HepG2 (cell line): Measurements from ENCODE around the gene NUP62. TPM values are rescaled to one million over a fixed set of nuclear protein-coding genes. Genes with fewer than 3 reads are reported as not detected.

Experiments
- ATAC-seq: fragments of 200-7000 bp; cut with Tn5 transposase; 3 replicates; pipeline ENCODE4 v1.9.1; 2020; ENCODE audit warnings: mild to moderate bottlenecking, moderate library complexity
- BruUV-seq: library from RNA; stranded (reverse); fragments of 400-500 nt; replicated peaks from 2 replicates; lab custom pipeline; 2021; lab: Mats Ljungman, UMichigan
- CTCF ChIA-PET: fragments of 300-600 bp; formaldehyde crosslinking; extraction: SDS; loops from one replicate; lab custom pipeline; 2021; ENCODE audit warnings: low total read pairs, inconsistent platforms, low intra/inter-chr PET ratio; lab: Yijun Ruan, JAX
- POLR2A ChIA-PET: fragments of 350-600 bp; sonication (Branson Sonifier 250); formaldehyde crosslinking; loops from one replicate; lab custom pipeline; 2020; ENCODE audit warnings: antibody characterized with exemption, inconsistent platforms; lab: Yijun Ruan, JAX
- DNase-seq: peaks from one replicate; pipeline ENCODE4 v3.0.0-alpha.2; 2015; ENCODE audit warnings: low spot score
- FAIRE-seq: peaks from 3 replicates; lab custom pipeline; 2011; peaks lifted over from hg19 to GRCh38; lab: Jason Lieb, UNC
- H2AFZ ChIP-seq: one replicate; pipeline ENCODE4 v1.6.1; 2011; ENCODE audit warnings: low read length, inconsistent platforms
- H3K27ac ChIP-seq: fragments of 300-600 bp; 3 replicates; pipeline ENCODE4 v1.8.0; 2011; ENCODE audit warnings: mixed run types, mild to moderate bottlenecking, mixed read lengths, low read length, inconsistent platforms; ENCODE audit not compliant: insufficient read depth; ENCODE audit errors: extremely low read length
- H3K27me3 ChIP-seq, 2 experiments: fragments of 200-600 bp in 1 of 2; 2 replicates in 1 of 2; 3 replicates in 1 of 2; pipeline versions ENCODE4 v1.6.0 to v1.8.0; 2011; ENCODE audit warnings: low read length in 2 of 2, mild to moderate bottlenecking in 2 of 2, moderate library complexity in 2 of 2, inconsistent platforms in 1 of 2; ENCODE audit not compliant: insufficient read depth in 2 of 2, control insufficient read depth in 1 of 2
- H3K36me3 ChIP-seq, 2 experiments: fragments of 200-600 bp in 1 of 2; replicated peaks in 1 of 2; 2 replicates in 1 of 2; 3 replicates in 1 of 2; pipeline versions ENCODE4 v1.5.1 to v1.8.0; 2011; ENCODE audit warnings: low read length in 2 of 2, inconsistent platforms in 1 of 2; ENCODE audit not compliant: insufficient read depth in 2 of 2, control insufficient read depth in 1 of 2
- H3K4me1 ChIP-seq: 2 replicates; pipeline ENCODE4 v1.5.1; 2012; ENCODE audit warnings: low read length, inconsistent platforms; ENCODE audit not compliant: insufficient read depth
- H3K4me2 ChIP-seq: 2 replicates; pipeline ENCODE4 v1.6.0; 2011; ENCODE audit warnings: low read depth, low read length, inconsistent platforms
- H3K4me3 ChIP-seq, 3 experiments: fragments of 200-600 bp in 1 of 3; sonication (generic), shearing (Covaris generic) in 1 of 3; replicated peaks in 1 of 3; 2 replicates each; pipeline ENCODE4 v1.5.1; 2011 to 2016; ENCODE audit warnings: low read length in 3 of 3, inconsistent platforms in 2 of 3, low read depth in 2 of 3, mild to moderate bottlenecking in 2 of 3, control low read depth in 1 of 3, mixed read lengths in 1 of 3; ENCODE audit not compliant: insufficient read depth in 1 of 3
- H3K79me2 ChIP-seq: one replicate; pipeline ENCODE4 v1.6.1; 2011; ENCODE audit warnings: low read length, inconsistent platforms; ENCODE audit not compliant: insufficient read depth
- H3K9ac ChIP-seq: 2 replicates; pipeline ENCODE4 v1.6.0; 2011; ENCODE audit warnings: mild to moderate bottlenecking, low read depth, low read length, inconsistent platforms; ENCODE audit not compliant: insufficient read depth
- H3K9me3 ChIP-seq: 2 replicates; pipeline ENCODE4 v1.5.1; 2012; ENCODE audit warnings: mild to moderate bottlenecking, low read length
- H4K20me1 ChIP-seq: 2 replicates; pipeline ENCODE4 v1.6.0; 2011; ENCODE audit warnings: inconsistent platforms, mild to moderate bottlenecking, low read length, moderate library complexity; ENCODE audit not compliant: insufficient read depth
- AGO2 ChIP-seq: fragments of 200-400 bp; formaldehyde crosslinking; optimal IDR thresholded peaks from 2 replicates; pipeline ENCODE3; 2017; ENCODE audit warnings: mild to moderate bottlenecking, low read depth, low read length, moderate library complexity
- HIVEP1 ChIP-seq: sonication (generic); formaldehyde crosslinking; IDR thresholded peaks from 2 replicates; pipeline ENCODE4 v1.4.0; 2020; ENCODE audit warnings: mild to moderate bottlenecking, missing genetic modification reagents
- PTBP1 ChIP-seq: fragments of 200-400 bp; formaldehyde crosslinking; IDR thresholded peaks from 2 replicates; pipeline ENCODE4 v1.6.1; 2018; ENCODE audit warnings: low read length, low read depth; ENCODE audit not compliant: poor library complexity, severe bottlenecking
- TGIF2 ChIP-seq: IDR thresholded peaks from 2 replicates; pipeline ENCODE4 v1.6.1; 2016; ENCODE audit warnings: control low read depth, missing compliant biosample characterization
- ZFP37 ChIP-seq: sonication (generic); formaldehyde crosslinking; IDR thresholded peaks from 2 replicates; pipeline ENCODE4 v1.4.0; 2020; ENCODE audit warnings: missing genetic modification reagents, borderline replicate concordance
- ZNF512B ChIP-seq: sonication (generic); formaldehyde crosslinking; IDR thresholded peaks from 2 replicates; pipeline ENCODE4 v1.5.1; 2020; ENCODE audit warnings: missing genetic modification reagents, mild to moderate bottlenecking, borderline replicate concordance
- WGBS: methylation state at CpG from one replicate; pipeline ENCODE4 v1.1.6; 2017; ENCODE audit warnings: low lambda C conversion rate; 5-methylcytosine and 5-hydroxymethylcytosine counted together
- in situ Hi-C: cut with HindIII; loops from 2 replicates; pipeline ENCODE4 v1.10.0; 2017; ENCODE audit warnings: low pct_unique_long_range_greater_than_20kb; ENCODE audit not compliant: extremely low pct_ligation_motif_present
- intact Hi-C: fragments of 100-400 bp; cut with micrococcal nuclease; formaldehyde crosslinking; loops from one replicate; pipeline ENCODE4 v1.10.0; 2022; ENCODE audit not compliant: unreplicated experiment
- polyA plus RNA-seq, 8 experiments: library from polyadenylated mRNA; depleted of rRNA in 3 of 8; stranded (reverse) in 7 of 8; unstranded in 1 of 8; fragments of >200 nt; fragmentation: Illumina TruSeq in 4 of 8; extraction: Trizol in 4 of 8; gene quantifications; 2 replicates each; pipeline versions ENCODE4 v1.2.1 to v1.2.3, GENCODE V29; 2011 to 2016; ENCODE audit warnings: low read depth in 4 of 8, missing spikeins in 1 of 8, mixed read lengths in 1 of 8; ENCODE audit not compliant: insufficient read depth in 1 of 8
- total RNA-seq, 5 experiments: library from RNA; depleted of rRNA; stranded (reverse); fragments of >200 nt; fragmentation: Illumina TruSeq; extraction: Trizol; gene quantifications; 2 replicates each; pipeline ENCODE4 v1.2.3, GENCODE V29; 2016; ENCODE audit warnings: low read depth in 1 of 5

Gene NUP62
- total and polyA plus RNA-seq, 2 of the 13 experiments (the other 11 are each of a cell fraction or from before 2014, with no cell fraction given), result 16.5 to 41.5 TPM

GRCh38 chr19:49888510-49888824 is 40.8 kb downstream of the NUP62 start:
- no TSS peak for BruUV-seq
- H2AFZ ChIP-seq, result no peak overlapping the region
- no peak for ATAC-seq
- FAIRE-seq, result no peak
- H3K9ac ChIP-seq, result no peak overlapping the region
- no peaks in the 10 kb centered on the region; a peak in 1 of 5 replicates for H3K27me3 ChIP-seq
- no peak for TF ChIP-seq PTBP1
- no peak for TF ChIP-seq TGIF2 (CRISPR knock-in tag)
- no peak for TF ChIP-seq ZFP37
- TF ChIP-seq, all 625 proteins: peak for 0
- intact Hi-C loops (no loop called here), in situ Hi-C loops (no loop called here)
- H4K20me1 ChIP-seq, result no peaks in the 10 kb centered on the region
- H3K4me1 ChIP-seq, result no peaks in the 10 kb centered on the region
- H3K79me2 ChIP-seq, result no peaks in the 10 kb centered on the region
- CTCF ChIA-PET, result no interaction called here
- DNase-seq, result no peak
- POLR2A ChIA-PET, result no interaction called here
- H3K4me2 ChIP-seq, result no peak overlapping the region
- 93% methylated on average over 9 of the region's 18 CpGs for WGBS
- H3K36me3 ChIP-seq, result peaks cover 3 to 15% of the 10 kb centered on the region in 2 experiments; a peak in 4 of 5 replicates
- no peak overlapping the region for H3K4me3 ChIP-seq
- no peaks in the 10 kb centered on the region for H3K9me3 ChIP-seq
- H3K27ac ChIP-seq, result no peak overlapping the region

GRCh38 chr19:49887665-49888509 is 41.4 kb downstream of the NUP62 start:
- no peak overlapping the region for H3K27ac ChIP-seq
- H3K9me3 ChIP-seq, result no peaks in the 10 kb centered on the region
- intact Hi-C loops (no loop called here), in situ Hi-C loops (no loop called here)
- no TSS peak for BruUV-seq
- DNase-seq, result no peak
- H3K79me2 ChIP-seq, result no peaks in the 10 kb centered on the region
- H3K36me3 ChIP-seq, result peaks cover 7 to 21% of the 10 kb centered on the region in 2 experiments; a peak in 4 of 5 replicates
- ChIA-PET CTCF (no interaction called here), POLR2A (no interaction called here)
- H3K4me1 ChIP-seq, result no peaks in the 10 kb centered on the region
- no peak overlapping the region for H3K4me2 ChIP-seq
- 97% methylated on average over 38 of the region's 54 CpGs for WGBS
- H3K4me3 ChIP-seq, result no peak overlapping the region
- no peak for ATAC-seq
- H4K20me1 ChIP-seq, result no peaks in the 10 kb centered on the region; the same call in 1 of the 2 replicates
- H3K9ac ChIP-seq, result no peak overlapping the region
- TF ChIP-seq AGO2 (peak; percentile 69), ZNF512B (no peak), HIVEP1 (CRISPR knock-in tag) (no peak)
- H2AFZ ChIP-seq, result no peak overlapping the region
- H3K27me3 ChIP-seq, result no peaks in the 10 kb centered on the region; a peak in 1 of 5 replicates
- no peak for FAIRE-seq
